Measurements from ENCODE around the gene TP63.
"Not testable (repeated sequence)": the region's sequence is repeated elsewhere in the genome, so short reads cannot be mapped to it uniquely, and the experiment has no call there.

The TP63 gene

DNA sequence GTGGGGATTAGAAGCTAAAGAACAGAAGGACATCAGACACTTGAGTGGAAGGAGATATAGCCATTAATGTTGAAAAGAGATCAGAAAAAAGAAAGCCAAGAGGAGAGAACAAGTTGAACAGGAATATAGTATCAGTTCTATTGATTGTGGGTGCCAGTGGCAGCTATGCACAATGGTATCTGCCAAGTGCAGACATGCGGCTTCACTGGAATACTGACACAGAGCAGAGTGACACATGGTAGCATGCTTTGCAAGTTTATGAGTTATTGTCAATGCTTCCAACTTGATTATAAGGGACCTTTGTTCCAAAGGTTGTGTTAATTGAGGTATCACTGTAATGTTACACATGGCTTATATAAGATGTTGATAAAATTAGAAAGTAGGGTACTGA is 42.0 kb upstream of the TP63 start:
- no peak for DNase-seq (ENCODE audit: low read depth in 2 of 2)
- TF ChIP-seq, protein P1, sequence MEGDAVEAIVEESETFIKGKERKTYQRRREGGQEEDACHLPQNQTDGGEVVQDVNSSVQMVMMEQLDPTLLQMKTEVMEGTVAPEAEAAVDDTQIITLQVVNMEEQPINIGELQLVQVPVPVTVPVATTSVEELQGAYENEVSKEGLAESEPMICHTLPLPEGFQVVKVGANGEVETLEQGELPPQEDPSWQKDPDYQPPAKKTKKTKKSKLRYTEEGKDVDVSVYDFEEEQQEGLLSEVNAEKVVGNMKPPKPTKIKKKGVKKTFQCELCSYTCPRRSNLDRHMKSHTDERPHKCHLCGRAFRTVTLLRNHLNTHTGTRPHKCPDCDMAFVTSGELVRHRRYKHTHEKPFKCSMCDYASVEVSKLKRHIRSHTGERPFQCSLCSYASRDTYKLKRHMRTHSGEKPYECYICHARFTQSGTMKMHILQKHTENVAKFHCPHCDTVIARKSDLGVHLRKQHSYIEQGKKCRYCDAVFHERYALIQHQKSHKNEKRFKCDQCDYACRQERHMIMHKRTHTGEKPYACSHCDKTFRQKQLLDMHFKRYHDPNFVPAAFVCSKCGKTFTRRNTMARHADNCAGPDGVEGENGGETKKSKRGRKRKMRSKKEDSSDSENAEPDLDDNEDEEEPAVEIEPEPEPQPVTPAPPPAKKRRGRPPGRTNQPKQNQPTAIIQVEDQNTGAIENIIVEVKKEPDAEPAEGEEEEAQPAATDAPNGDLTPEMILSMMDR (IDR thresholded peaks at IDR 0.05; ENCODE audit: low read depth, low read length): no peak
- no peak overlapping the region for H3K4me3 ChIP-seq (replicated peaks in 1 of 2; ENCODE audit: low read depth in 2 of 2, low read length in 2 of 2)

DNA sequence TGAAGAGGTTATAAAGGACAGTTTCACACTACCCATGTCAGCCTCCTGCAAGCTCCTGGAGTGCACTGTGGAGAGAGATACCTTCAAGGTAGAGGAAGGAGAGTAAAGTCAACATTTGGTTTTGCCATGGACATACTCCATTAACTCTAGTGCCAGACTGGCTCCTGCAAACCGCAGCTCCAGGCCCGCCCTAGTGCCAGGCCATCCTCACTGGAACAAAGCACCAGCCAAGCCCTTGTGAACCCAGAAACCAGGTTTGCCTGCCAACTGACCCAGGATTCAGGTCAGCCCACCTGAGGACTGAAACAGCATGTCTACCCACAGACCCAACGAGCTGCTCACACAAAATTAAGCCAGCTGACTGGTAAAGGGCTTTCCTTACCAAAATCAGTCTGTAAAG is 41.0 kb upstream of the TP63 start:
- TF ChIP-seq, protein P1 (IDR thresholded peaks at IDR 0.05; ENCODE audit: low read depth, low read length): no peak
- no peak overlapping the region for H3K4me3 ChIP-seq (replicated peaks in 1 of 2; ENCODE audit: low read depth in 2 of 2, low read length in 2 of 2)
- DNase-seq (ENCODE audit: low read depth in 2 of 2): no peak

DNA sequence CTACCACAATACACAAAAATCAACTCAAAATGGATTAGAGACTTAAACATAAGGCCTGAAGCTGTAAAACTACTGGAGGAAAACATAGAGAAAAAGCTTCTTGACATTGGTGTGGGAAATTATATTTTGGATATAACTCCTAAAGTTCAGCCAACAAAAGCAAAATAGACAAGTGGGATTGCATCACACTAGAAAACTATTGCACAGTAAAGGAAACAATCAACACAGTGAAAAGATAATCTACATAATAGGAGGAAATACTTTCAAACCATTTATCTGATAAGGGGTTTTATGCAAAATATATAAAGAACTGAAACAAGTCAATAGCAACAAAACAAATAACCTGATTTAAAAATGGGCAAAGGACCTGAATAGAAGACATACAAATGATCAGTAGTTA is 37.6 kb upstream of the TP63 start:
- no peak overlapping the region for H3K4me3 ChIP-seq (replicated peaks in 1 of 2; ENCODE audit: low read depth in 2 of 2, low read length in 2 of 2)
- peak; percentile 66 to 79 for DNase-seq (ENCODE audit: low read depth in 2 of 2)
- TF ChIP-seq, protein P1 (IDR thresholded peaks at IDR 0.05; ENCODE audit: low read depth, low read length): no peak

DNA sequence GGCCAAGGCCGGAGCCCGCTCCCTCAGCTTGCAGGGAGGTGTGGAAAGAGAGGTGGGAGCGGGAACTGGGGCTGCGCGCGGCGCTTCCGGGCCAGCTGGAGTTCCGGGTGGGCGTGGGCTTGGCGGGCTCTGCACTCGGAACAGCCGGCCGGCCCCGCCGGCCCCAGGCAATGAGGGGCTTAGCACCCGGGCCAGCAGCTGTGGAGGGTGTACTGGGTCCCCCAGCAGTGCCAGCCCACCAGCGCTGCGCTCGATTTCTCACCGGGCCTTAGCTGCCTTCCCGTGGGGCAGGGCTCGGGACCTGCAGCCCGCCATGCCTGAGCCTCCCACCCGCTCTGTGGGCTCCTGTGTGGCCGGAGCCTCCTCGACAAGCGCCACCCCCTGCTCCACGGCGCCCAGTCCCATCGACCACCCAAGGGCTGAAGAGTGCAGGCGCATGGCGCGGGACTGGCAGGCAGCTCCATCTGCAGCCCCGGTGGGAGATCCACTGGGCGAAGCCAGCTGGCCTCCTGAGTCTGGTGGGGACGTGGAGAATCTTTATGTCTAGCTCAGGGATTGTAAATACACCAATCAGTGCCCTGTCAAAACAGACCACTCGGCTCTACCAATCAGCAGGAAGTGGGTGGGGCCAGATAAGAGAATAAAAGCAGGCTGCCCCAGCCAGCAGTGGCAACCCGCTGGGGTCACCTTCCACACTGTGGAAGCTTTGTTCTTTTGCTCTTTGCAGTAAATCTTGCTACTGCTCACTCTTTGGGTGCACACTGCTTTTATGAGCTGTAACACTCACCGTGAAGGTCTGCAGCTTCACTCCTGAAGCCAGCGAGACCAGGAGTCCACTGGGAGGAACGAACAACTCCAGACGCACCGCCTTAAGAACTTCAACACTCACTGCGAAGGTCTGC is 34.9 kb upstream of the TP63 start:
- H3K4me3 ChIP-seq (replicated peaks in 1 of 2; ENCODE audit: low read depth in 2 of 2, low read length in 2 of 2); DNase-seq (ENCODE audit: low read depth in 2 of 2): not testable (repeated sequence)

DNA sequence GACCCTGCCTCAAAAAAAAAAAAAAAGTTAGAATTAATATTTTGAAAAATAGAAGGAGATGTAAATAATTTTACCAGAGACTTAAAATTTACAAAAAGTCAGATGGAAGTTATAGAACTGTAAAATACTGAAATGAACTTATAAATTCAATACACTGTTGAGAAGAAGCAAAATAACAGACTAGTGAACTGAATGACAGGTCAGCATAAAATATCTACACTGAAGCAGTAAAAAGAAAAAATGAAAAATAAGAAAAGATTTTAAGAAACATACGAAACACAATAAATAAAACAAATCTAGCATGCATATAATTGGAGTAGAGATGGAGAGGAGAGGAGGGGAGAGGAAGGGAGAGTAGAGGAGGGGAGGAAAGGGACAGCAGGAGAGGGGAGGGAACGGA is 33.3 kb upstream of the TP63 start:
- H3K4me3 ChIP-seq (replicated peaks in 1 of 2; ENCODE audit: low read depth in 2 of 2, low read length in 2 of 2): no peak overlapping the region
- TF ChIP-seq, protein P1 (IDR thresholded peaks at IDR 0.05; ENCODE audit: low read depth, low read length): no peak
- DNase-seq (ENCODE audit: low read depth in 2 of 2): no peak

DNA sequence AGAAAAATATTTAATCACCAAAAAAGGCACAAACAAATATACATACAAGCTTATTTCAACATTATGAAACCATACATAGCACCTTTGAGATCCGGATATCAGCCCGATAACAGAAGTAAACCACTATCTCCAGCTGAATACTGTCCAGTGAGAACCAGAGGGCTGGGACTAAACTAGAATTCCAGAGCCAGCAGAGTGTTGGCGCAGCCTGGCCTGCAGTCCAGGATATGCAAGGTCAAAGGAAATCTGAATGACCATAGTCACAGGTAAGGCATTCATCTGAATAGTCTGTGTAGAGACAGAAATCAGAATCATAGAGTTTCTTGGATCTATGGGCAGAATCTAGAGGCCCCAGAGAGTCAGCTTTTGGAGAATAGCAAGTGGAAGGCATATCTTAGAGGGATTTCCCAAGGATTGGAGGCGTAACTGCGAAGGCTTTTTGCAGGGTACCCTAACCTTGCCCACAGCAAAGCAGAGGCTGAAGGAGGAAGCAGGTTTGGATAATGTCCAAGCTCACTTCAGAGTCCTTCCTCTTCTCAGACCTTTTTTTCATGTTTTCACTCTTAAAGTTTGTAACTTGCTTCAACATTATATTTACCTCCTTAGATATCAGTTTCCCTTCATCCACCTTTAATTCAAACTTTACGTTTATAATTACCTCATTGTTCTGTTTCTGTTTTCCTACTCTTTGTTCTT is 32.5 kb upstream of the TP63 start:
- DNase-seq (ENCODE audit: low read depth in 2 of 2): no peak
- TF ChIP-seq, protein P1 (IDR thresholded peaks at IDR 0.05; ENCODE audit: low read depth, low read length): no peak
- no peak overlapping the region for H3K4me3 ChIP-seq (replicated peaks in 1 of 2; ENCODE audit: low read depth in 2 of 2, low read length in 2 of 2)

DNA sequence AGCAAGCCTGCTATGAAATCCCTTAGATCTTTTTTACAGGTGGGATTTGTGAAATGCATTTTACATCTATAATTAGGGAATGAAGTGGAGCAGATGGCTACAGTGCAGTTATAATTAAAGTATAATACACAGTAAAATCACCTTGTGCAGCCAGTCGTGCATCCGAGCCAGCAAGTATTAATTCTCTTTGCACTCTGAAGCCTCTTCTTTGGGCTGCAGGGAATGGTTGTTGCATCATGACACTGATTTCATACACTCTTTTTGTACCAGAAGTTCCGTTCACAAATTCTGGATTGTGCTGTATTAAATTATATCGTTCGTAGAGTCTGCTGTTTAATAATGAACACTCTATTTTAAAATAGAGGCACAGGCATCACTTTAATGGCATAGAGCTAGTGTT is 28.7 kb upstream of the TP63 start:
- TF ChIP-seq, protein P1 (IDR thresholded peaks at IDR 0.05; ENCODE audit: low read depth, low read length): no peak
- no peak for DNase-seq (ENCODE audit: low read depth in 2 of 2)
- no peak overlapping the region for H3K4me3 ChIP-seq (replicated peaks in 1 of 2; ENCODE audit: low read depth in 2 of 2, low read length in 2 of 2)

Data from cardiac fibroblast (primary cell).